Bladder microvascular endothelial cell (primary cell): ENCODE measurements around the gene LMO2. TPM values are rescaled to one million over a fixed set of nuclear protein-coding genes. Genes with fewer than 3 reads are reported as not detected.

ENCODE experiments used
- total RNA-seq: library from RNA; depleted of rRNA; stranded (reverse); fragments of >200 nt; gene quantifications from 2 replicates; pipeline ENCODE4 v1.2.3, GENCODE V29; 2014

The LMO2 gene
- 53.1 and 55.9 TPM in 2 replicates for total RNA-seq

DNA sequence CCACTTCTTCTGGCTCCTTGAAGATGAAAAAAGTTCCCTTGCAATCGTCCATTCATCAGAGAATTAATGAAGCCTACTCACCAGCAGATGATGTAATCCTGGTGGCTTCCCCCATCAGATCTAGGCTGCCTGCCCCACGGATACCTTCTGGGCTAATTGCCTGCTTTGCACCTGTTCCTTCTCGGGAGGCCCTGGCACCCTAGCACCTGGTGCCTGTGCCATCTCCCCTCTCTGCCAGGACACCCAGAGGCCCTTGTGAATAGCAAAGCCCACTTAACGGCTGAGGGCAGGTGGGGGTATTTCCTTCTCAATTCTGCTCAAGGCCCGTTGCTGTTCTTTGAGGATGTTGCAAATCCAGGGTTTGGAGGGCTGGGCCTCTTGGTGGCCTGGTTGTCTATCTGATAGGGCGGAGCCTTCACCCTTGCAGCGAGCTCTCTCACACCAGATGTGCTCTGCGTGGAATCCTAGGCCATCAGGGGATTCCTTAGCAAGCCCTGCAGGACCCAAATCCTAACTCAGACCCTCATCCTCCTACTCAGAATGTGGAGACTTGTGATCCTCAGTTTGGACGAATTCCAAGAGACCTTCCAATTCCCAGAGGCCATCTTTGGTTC, at the start of gene LMO2:
LMO2 (minus strand) TSS at position 363 of the 614 bp plus-strand sequence. CDS start 22,360 bp downstream, outside the sequence.

Other genes with a start within 250 kb of the LMO2 start
- not detected in 2 replicates for gene C11orf91, start 191.2 kb downstream of the LMO2 start, total RNA-seq
- 526 and 1,087 TPM in 2 replicates for gene CD59, start 155.7 kb downstream of the LMO2 start, total RNA-seq
- gene FBXO3, start 117.6 kb downstream of the LMO2 start, total RNA-seq, result 24.4 and 42.4 TPM in 2 replicates
- gene CAPRIN1, start 159.7 kb upstream of the LMO2 start, total RNA-seq, result 156 and 275 TPM in 2 replicates
- gene NAT10, start 213.6 kb upstream of the LMO2 start, total RNA-seq, result 10.4 and 30.9 TPM in 2 replicates